ENCODE measurements around the gene STMN3.

- TF ChIP-seq EZH2 (IDR thresholded peaks at IDR 0.05; ENCODE audit: insufficient read depth, poor library complexity, severe bottlenecking) (no peak), EZH2phosphoT487 (IDR thresholded peaks at IDR 0.05; ENCODE audit: insufficient read depth, low read depth) (no peak)
Observed at GRCh38 chr20:63659370-63659769, 6.1 kb upstream of the STMN3 start.

Data from GM23248 (cell line).